DMS79 treated with DMSO at 0.1 percent for 48 hours (cell line): ENCODE results near the gene OST4.
"Not testable (repeated sequence)": the region's sequence is repeated elsewhere in the genome, so short reads cannot be mapped to it uniquely, and the experiment has no call there.

Source experiments
- DNase-seq: peaks from one replicate; lab custom pipeline; 2025; lab: John Stamatoyannopoulos, UW

Gene OST4

DNA sequence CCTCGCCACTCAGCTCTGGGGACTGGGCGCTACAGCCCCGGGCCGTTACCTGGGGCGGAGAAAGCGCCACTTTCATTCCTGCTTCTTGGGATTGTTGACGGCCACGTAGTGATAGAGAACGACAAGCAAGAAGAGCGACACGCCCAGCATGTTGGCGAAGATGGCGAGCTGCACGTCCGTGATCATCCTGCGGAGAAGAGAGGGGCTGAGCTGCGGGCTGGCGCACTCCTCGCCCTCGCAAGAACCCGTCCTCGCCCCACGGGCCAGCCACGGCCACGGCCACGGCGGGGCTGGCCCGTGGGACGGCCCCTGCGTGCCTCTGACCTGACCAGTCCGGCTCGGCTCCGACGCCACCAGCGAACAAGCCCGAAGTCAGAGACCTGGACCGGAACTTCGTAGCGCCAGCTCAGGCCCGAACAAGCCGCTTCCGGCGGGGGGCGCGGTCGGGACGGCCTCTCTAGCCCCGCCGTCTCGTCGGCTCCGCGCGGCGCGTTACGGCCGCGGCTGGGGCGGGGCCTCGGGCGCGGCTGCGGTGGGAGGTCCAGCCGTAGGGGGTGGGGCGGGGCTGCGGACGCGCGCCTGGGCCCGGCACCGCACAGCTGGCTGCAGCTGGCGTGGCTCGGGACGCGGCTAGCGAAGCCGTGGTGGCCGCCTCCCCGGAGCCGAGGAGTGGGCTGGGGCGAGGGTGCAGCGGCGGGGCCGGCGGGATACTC is at the start of gene OST4:
OST4 (minus strand) TSS at position 378 of the 713 bp plus-strand sequence.
- peak; percentile 81 for DNase-seq

DNA sequence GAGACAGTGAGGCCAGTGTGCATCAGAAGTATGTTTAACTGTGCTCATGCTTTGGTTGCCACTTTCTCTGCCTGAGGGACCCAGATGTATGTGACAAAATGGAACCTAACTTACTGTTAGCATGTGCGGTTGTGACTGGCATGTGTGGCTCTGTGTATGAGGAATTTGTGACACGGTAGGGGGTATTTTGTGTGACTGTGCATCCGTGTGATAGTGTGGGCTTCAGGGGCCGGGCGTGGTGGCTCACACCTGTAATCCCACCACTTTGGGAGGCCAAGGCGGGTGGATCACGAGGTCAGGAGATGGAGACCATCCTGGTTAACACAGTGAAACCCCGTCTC is 47.8 kb upstream of the OST4 start:
- DNase-seq, result not testable (repeated sequence)

DNA sequence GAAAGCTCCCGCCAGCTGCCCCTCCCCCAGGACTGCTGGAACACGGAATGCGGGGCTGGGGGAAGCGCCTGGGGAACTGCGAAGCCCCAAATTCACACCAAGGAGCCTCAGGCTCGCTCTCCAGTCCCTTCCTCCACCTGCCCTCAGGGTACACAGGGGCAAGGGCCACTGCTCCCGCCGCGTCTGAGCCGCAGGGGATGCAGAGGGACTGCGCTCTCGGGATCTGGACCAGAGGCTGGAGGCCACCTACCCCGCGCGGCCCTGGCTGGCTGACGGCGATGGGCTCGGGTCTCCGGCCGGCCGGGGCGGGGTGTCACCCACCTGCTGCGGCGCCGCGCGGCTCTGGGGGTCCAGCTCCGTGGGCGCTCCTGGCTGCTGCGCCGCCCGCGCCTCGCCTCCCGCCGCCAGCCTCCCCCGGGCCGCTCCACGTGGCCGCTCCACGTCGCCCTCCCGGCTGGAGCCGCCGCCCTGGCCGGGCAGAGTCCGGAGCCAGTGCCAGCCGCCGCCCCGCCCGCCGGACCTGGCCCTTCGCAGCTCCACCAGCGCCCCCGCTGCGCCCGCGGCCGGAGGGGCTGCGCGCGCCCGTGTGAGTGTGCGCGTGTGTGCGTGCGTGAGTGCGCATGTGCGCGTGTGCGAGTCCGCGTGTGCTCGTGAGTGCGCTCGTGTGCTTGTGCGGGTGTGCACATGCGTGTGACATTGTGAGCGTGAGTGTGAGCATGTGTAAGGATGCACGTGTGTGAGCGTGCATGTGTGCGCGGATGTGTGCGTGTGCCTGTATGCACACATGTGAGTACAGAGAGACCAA is 47.3 kb upstream of the OST4 start, which contains the start of gene CGREF1:
CGREF1 (minus strand) TSS at position 604 of the 805 bp plus-strand sequence. CDS start 14,762 bp downstream, outside the sequence.
- peak; percentile 26 for DNase-seq

DNA sequence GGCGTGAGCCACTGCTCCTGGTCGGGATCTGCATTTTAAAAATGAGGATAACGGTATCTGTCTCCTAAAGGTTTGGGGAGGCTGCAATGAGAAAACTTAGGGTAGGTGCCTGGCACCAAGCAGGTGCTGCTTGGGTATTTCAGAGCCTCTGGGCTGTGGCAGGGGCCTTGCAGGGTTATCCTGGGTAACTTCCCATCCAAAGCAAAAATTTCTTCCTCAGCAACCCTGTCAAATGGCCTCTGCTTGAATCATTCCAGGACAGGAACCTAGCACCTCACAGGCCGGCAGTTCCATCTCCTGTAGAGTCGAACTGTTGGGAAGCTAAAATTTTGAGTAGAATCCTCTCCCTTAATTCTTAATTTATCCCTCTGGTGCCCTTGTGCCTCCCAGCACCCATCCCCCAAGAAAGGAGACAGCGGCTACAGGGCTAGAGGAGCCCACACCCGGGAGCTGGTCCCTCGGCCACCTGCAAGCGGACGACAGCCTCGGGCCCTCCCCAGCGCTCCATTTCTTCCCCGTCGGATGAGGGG is 46.6 kb upstream of the OST4 start:
- no peak for DNase-seq

DNA sequence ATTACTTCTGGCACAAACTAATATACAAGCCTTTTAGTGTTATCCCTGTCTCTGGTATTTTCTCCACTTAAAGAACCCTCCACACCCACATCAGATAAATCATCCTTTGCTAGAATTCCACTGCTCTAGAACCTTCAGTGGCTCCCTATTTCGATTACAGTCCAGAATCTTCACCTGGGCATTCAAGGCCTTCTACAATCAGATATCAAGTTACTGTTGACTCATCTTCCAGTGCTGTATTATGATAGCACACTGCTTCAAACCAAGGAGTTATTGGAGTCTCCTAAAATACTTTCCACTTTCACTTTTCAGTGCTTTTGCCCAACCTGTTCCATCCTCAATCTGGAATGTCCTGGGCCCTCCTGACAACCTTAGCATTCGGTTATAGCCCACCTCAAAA is 44.1 kb upstream of the OST4 start:
- no peak for DNase-seq

DNA sequence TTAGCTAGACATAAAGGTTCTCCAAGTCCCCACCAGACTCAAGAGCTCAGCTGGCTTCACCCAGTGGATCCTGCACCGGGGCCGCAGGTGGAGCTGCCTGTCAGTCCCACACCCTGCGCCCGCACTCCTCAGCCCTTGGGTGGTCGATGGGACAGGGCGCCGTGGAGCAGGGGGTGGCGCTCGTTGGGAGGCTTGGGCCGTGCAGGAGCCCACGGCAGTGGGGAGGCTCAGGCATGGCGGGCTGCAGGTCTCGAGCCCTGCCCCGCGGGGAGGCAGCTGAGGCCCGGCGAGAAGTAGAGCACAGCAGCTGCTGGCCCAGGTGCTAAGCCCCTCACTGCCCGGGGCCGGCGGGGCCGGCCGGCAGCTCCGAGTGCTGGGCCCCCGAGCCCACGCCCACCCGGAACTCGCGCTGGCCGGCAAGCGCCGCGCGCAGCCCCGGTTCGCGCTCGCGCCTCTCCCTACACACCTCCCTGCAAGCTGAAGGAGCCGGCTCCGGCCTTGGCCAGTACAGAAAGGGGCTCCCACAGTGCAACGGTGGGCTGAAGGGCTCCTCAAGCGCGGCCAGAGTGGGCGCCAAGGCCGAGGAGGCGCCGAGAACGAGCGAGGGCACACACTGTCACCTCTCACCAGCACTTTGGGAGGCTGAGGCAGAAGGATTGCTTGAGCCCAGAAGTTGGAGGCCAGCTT is 40.1 kb upstream of the OST4 start:
- DNase-seq, result not testable (repeated sequence)

DNA sequence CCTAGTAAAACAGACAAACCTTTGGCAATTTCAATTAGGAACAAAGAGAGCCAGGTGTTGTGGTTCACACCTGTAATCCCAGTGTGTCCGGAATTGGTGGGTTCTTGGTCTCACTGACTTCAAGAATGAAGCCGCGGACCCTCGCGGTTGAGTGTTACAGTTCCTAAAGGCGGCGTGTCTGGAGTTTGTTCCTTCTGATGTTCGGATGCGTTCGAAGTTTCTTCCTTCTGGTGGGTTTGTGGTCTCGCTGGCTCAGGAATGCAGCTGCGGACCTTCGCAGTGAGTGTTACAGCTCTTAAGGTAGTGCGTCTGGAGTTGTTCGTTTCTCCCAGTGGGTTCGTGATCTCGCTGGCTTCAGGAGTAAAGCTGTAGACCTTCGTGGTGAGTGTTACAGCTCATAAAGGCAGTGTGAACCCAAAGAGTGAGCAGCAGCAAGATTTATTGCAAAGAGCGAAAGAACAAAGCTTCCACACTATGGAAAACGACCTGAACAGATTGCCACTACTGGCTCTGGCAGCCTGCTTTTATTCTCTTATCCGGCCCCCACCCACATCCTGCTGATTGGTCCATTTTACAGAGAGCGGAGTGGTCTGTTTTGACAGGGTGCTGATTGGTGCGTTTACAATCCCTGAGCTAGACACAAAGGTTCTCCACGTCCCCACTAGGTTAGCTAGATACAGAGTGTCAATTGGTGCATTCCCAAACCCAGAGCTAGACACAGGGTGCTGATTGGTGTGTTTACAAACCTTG is 39.3 kb upstream of the OST4 start:
- DNase-seq, result not testable (repeated sequence)

DNA sequence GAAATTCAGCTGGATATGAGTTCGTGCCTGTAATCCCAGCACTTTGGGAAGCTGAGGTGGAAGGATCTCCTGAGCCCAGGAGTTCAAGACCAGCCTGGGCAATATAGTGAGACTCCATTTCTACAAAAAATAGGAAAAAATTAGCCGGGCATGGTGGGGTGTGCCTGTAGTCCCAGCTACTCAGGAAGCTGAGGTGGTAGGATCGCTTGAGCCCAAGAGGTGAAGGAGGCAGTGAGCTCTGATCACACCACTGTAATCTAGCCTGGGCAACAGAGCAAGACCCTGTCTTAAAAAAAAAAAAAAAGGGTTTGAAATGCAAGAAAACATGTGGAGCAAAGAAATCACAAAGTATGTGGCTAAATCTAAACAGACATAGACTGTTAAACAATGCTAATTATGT is 37.6 kb upstream of the OST4 start:
- no peak for DNase-seq

DNA sequence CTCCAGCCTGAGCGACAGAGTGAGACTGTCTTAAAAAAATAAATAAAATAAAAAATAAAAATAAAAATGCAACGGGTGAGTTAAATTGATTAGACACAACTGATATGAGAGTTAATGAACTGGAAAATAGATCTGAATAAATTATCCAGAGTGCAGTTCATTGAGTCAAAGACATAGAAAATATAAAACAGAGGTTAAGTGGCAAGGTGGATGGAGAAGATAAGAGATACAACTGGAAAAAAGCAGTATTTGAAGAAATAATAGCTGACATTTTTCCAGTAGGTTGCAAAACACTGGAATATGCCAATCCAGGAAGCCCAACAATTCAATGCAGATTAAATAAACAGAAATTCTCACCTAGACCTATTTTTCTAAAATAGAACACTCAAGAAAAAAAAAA is 36.8 kb upstream of the OST4 start:
- no peak for DNase-seq

DNA sequence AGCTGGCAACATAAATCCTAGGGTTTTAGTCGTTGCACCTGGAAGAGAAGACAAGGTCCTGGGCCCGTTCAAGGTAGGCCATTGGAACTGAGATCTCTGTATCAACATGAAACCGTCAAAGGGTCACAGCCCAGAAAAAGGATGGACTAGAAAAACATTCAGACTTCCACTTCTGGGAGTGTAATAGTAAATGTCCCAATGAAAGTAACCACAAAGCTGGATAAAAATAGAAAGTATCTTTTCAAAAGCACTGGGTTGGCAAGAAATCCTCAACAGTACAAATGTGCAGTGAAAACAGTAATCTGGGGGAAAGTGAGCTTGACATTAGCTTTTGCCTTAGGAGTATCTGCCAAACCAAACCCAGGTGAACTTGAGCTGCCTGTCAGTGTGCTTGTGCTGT is 34.5 kb upstream of the OST4 start:
- DNase-seq, result no peak

DNA sequence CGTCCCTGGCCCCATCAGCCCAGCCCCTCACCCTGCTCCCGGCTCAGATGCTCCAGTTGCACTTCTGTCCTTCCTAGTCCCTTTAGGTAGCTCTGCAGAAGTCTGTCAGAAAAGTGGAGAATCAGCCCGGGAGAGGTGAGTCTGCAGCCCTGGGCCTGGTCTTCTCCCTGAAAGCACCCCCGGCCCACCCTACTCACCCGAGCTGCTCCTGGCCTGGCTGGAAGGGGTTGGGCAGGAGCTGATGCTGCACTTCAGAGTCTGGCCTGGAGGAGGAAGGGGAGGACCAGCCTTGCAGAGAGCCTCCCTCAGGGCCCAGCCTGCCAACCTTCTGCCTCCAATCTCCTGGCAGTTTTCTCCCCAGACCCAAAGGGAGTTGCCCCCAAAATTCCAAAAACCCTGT is 30.9 kb upstream of the OST4 start:
- no peak for DNase-seq

DNA sequence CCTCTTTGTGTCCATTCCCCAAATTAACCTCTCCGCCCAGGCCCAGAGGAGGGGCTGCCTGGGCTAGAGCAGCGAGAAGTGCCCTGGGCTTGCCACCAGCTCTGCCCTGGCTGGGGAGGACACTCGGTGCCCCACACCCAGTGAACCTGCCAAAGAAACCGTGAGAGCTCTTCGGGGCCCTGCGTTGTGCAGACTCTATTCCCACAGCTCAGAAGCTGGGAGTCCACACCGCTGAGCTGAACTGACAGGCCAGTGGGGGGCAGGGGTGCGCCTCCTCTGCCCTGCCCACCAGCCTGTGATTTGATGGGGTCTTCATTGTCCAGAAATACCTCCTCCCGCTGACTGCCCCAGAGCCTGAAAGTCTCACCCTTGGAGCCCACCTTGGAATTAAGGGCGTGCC is 28.6 kb upstream of the OST4 start:
- no peak for DNase-seq

DNA sequence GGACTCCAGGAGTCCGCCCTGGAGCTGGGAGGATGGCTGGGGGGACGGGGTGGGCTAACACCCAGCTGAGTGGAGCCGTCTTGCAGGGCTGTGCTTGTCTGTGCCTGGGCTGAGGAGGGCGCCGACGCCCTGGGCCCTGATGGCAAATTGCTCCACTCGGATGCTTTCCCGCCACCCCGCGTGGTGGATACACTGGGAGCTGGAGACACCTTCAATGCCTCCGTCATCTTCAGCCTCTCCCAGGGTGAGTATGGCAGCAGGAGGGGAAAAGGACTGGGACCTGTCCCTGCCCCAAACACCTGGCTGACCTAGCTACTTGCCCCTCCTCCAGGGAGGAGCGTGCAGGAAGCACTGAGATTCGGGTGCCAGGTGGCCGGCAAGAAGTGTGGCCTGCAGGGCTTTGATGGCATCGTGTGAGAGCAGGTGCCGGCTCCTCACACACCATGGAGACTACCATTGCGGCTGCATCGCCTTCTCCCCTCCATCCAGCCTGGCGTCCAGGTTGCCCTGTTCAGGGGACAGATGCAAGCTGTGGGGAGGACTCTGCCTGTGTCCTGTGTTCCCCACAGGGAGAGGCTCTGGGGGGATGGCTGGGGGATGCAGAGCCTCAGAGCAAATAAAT is 28.0 kb upstream of the OST4 start:
- no peak for DNase-seq

DNA sequence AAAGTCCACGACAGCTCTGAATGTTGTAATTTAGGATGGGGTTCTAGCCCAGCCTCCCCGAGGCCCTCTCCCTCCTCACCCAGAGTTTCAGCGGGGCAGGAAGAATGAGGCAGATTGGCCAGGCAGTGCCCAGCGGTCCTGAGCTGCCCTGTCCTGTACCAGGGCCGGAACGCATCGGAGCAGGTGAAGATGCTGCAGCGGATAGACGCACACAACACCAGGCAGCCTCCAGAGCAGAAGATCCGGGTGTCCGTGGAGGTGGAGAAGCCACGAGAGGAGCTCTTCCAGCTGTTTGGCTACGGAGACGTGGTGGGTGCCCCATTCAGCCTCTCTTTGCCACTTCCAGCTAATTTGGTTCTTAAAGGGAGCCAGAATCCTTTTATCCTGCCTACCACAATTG is 25.9 kb upstream of the OST4 start:
- DNase-seq, result no peak

DNA sequence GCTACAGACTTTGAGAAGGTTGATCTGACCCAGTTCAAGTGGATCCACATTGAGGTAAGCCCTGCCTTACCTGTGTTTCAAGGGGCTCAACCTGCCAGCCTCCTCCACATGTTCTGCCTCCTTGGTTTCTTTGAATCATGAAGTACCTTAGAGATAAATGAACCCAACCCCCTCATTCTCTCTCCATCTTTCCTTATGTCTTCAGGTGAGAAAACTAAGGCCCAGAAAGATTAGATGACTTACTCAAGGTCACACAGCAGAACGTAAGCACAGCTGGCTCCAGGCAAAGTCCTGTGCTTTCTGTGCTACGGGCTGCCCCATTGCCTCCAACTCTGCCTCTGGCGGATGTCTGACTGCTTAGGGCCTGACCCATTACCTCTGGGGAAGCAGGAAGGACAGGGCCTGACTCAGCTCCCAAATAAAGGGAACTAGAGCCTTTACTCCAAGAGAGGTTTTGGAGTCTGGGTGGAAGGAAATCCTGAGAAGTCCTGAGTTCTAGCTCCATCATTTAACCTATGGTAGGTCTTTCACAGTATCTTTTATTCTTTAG is 25.4 kb upstream of the OST4 start:
- no peak for DNase-seq

DNA sequence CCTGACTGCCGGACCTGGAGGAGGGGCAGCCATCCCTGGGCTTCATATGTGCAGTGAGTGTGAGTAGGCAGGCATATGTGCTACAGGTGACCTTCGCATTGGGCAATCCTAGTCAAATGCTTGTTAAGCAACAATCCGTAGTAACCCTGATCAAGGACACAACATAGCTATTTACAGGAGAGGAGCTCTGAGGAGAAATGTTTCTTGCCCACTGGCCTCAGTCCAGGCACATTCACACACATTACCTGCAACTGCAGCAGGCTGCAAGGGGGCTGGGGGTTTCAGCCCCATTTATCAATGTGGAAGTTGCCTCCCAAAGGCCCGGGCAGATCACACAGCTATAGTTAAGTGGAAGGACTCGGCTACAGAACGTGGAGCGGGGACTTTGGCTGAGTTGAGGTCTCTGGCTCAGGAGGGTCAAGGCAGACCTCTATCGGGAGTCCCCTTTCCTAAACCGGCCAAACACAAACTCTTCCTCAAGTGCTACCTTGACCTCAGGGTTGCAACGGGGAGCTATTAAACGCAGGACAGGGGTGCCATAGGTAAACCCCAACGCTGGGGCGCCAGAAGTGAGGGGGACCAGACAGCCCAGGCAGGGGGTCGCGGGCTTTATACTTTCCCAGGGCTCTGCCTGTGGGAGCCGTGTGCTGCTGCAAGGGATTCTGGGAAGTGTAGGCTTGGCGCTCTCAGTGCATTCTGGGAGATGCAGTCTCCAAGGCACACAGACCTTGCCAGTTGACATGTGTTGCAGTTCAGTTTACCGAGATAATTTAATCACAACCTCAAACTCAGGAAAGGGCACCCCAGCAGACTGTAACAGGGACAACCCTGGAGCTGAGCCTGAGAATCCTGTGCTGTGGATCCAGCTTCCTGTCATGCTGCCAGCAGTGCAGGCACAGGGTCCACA is 24.5 kb upstream of the OST4 start:
- no peak for DNase-seq

DNA sequence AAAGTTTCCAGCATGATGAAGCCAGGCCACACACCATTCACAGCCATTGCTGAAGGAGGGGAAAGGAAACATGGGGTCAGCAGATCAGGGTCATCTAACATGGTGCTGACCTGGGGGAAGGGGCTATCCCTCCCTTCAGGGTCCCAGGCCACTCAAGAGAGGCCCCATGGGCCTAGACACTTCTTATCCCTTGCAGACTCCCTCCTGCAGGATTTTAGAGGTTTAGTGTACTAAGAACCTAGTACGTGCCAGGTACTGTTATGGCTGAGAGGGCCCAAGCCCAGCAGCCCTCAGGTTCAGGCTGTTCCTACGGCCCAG is 23.9 kb upstream of the OST4 start:
- no peak for DNase-seq

DNA sequence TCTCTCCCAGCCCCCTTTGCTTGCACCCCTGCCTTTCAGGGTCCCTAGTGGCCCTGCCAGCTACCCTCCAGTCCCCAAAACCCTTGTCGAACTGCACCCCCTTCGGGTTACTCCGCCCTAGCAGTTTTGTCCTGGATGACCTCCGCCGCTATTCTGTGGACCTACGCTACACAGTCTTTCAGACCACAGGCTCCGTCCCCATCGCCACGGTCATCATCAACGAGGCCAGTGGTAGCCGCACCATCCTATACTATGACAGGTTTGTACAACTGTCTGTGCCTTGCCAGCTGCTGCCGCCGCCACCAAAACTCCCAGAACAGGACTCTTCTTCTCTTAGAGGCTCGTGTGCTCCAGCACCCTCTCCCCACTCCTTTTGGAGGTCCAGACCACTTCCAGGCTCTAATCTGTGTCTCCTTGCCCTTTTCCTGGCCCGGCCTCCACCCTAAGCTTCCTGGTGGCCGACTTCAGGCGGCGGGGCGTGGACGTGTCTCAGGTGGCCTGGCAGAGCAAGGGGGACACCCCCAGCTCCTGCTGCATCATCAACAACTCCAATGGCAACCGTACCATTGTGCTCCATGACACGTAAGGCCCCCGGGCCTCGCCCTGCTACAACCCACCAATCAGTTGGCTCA is 23.0 kb upstream of the OST4 start:
- DNase-seq, result no peak

DNA sequence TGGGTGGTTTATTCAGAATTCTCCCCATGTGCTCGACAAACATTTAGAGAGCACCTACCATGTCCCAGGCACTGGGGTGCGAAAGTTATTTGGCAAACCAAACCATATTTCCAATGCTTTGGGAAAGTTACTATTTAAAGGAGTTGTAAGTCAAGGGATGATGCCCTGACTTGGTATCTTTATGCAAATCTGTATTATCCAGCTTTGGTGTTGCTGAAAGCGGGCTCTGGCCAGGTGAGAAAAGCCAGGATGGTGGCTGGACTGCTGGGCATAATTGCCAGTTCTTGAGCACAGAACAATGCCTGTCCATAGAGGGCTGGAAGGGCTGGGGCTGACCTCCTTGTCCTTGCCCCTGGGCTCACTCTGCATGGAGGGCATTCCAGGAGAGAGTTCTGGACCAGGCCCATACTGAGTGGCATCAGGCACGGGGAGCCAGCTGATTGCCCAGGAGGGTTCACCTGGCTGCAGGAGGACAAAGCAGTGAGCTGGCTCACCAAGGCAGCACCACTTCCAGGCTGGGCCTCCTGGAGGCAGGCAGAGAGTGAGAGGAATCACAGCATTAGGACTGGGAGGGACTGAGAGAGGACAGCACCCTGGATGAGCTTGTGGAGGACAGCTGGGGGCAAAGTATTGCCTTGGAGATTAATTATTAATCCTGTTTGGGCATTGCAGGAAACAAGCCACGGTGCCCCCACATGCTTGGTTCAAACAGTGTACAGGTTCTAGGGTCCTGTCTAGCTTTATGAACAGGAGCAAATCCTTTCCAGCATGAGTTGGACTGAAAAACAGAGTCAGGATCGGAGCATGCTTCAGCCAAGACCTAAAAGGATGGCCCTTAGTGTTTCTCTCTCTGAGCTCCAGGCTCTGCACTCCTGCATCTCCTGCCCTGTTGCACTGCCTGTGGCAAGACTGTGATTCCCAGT is 22.2 kb upstream of the OST4 start:
- DNase-seq, result no peak
